Skeletal muscle satellite cell (primary cell): ENCODE measurements around the gene MICAL3.

Experiments
- H3K27me3 ChIP-seq: 2 replicates; pipeline ENCODE4 v1.7.0; 2013; ENCODE audit warnings: low read length; ENCODE audit not compliant: control insufficient read depth, insufficient read depth
- H3K36me3 ChIP-seq: 2 replicates; pipeline ENCODE4 v1.7.0; 2013; ENCODE audit warnings: mild to moderate bottlenecking, control low read depth, low read length; ENCODE audit not compliant: insufficient read depth
- H3K4me1 ChIP-seq: 2 replicates; pipeline ENCODE4 v1.7.0; 2013; ENCODE audit warnings: low read length; ENCODE audit not compliant: control insufficient read depth, insufficient read depth
- H3K4me2 ChIP-seq: 2 replicates; pipeline ENCODE4 v1.7.0; 2013; ENCODE audit warnings: mild to moderate bottlenecking, low read length
- H3K4me3 ChIP-seq: 2 replicates; pipeline ENCODE4 v1.7.0; 2013; ENCODE audit warnings: low read length
- H3K9ac ChIP-seq: 2 replicates; pipeline ENCODE4 v1.7.0; 2013; ENCODE audit warnings: mild to moderate bottlenecking, low read depth, low read length, moderate library complexity
- H3K9me3 ChIP-seq: replicated peaks from 2 replicates; pipeline ENCODE4 v1.7.0; 2013; ENCODE audit warnings: mild to moderate bottlenecking, control low read depth, low read length

MICAL3 gene

DNA sequence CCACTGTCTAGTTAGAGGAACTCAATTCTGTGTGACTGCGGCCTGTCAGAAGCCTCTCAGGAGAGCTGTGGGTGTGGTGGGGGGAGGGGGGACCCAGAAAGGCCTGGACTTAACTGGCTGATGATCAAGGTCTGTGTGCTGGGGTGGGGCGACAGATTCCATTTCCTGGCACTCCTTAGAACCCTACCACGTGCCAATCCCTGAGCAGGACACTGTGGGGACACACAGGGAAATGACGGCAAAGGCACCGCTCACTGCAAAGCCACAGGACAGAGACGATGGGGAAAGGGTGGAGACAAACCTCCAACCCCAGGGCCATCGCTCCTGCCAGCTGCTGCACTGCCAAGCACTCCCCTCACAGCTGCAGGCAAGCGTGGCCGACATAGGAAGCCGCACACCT is 191.7 kb downstream of the MICAL3 start:
- no peak overlapping the region for H3K9ac ChIP-seq
- no peak overlapping the region for H3K4me2 ChIP-seq
- H3K9me3 ChIP-seq, result no peaks in the 10 kb centered on the region
- peaks cover 2% of the 10 kb centered on the region for H3K4me1 ChIP-seq
- no peak overlapping the region for H3K4me3 ChIP-seq
- peaks cover 5% of the 10 kb centered on the region for H3K36me3 ChIP-seq
- no peaks in the 10 kb centered on the region for H3K27me3 ChIP-seq

DNA sequence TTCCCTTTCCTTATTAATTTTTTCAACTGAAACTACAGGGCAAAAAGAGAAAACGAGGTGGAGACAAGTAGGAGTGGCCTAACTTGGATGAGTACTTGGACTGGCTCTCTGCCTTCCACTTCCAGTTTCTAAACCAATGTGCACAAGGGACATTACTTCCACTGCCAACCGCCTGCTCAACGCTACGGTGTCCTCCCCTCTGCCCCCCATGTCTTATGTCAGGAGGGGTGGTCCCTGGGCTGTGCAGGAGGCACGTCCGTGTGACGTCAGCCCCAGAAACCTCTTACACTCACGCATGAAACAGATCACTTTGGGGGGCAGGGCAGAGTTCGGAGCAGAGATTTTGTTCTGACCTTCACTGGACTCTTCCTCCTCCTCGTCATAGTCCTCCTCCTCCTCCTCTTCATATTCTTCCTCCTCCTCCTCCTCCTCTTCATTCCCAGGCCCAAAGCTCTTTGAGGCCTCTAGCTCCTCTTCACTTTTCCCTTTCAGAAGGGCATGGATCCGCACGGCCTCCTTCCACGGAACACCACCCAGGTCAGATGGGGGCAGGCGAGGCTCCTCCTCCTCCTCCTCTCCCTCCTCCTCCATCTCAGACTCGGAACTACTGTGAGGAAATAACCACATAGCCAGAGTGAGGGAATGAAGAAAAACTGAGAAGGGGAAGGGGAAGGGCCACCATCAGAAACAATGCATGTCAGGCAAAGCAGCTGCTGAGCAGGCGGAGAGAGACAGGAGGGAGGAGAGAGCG is 192.7 kb downstream of the MICAL3 start:
- Histone ChIP-seq H3K27me3 (no peaks in the 10 kb centered on the region), H3K9me3 (no peaks in the 10 kb centered on the region), H3K4me2 (no peak overlapping the region), H3K9ac (no peak overlapping the region), H3K4me3 (no peak overlapping the region), H3K36me3 (peaks cover 6% of the 10 kb centered on the region), H3K4me1 (peaks cover 2% of the 10 kb centered on the region)

DNA sequence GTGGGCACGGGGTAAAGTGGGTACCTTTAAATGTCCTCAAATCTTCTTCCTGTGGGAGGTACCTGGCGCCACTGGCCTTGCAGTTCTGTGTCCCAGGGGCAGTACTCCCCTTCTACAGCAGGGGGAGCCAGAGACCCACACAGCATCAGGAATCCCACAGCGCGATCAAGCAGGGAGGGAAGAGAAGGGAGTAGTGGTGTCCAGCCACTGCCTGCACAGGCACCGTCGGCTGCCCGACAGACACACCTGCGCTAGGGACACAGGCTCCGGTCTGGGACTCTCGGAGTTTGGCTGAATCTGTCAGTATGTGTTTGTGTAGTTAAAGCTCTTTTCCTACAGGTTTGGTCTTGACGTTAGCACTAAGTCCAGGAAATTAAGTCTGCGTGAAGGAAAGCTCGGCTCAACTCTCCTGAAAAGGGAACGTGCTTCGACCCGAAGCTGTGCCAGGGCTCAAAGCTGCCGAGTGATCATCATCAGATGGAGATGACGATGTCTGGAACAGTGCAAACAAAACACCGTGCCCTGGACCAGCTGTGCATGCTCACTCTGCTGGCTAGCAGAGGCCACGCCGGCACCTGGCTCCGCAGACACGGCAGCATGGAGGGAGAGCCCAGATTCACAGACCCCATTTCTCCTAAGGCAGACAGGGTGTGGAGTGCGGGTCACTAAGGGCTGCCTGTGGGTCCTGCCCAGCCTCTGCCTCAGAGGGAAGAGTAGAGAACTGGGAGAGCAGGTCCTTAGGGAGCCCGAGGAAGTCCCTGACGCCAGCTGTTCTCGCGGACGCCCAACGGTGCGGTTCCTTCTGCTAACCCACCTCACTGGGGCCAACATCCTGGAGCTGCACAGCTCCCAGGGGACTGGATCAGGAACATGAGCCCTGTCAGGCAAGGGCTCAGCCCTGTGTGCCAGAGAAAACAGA is 194.1 kb downstream of the MICAL3 start:
- Histone ChIP-seq H3K4me2 (peak overlapping the region; percentile 16), H3K4me1 (peaks cover 2% of the 10 kb centered on the region), H3K9ac (no peak overlapping the region), H3K36me3 (peaks cover 7% of the 10 kb centered on the region), H3K4me3 (no peak overlapping the region), H3K27me3 (no peaks in the 10 kb centered on the region), H3K9me3 (no peaks in the 10 kb centered on the region)

DNA sequence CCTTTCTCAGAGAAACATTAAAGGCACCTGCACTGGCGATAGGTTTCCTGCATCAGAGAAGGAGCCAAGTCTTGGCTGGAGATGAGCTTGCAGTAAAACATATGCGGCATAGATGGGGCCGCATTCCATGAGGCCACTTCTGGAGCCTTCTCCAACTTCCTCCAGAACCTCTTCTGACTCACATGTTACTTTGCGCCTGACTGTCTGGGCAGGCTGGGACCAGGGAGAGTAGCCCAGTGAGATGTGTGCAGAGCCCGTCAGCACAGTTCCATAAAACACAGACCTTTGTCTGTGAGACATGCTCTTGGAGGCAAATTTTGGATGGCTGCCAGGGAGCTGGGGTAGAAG is 194.7 kb downstream of the MICAL3 start:
- Histone ChIP-seq H3K4me3 (no peak overlapping the region), H3K4me2 (no peak overlapping the region), H3K9me3 (no peaks in the 10 kb centered on the region), H3K9ac (no peak overlapping the region), H3K4me1 (peaks cover 2% of the 10 kb centered on the region), H3K36me3 (peaks cover 7% of the 10 kb centered on the region), H3K27me3 (no peaks in the 10 kb centered on the region)

DNA sequence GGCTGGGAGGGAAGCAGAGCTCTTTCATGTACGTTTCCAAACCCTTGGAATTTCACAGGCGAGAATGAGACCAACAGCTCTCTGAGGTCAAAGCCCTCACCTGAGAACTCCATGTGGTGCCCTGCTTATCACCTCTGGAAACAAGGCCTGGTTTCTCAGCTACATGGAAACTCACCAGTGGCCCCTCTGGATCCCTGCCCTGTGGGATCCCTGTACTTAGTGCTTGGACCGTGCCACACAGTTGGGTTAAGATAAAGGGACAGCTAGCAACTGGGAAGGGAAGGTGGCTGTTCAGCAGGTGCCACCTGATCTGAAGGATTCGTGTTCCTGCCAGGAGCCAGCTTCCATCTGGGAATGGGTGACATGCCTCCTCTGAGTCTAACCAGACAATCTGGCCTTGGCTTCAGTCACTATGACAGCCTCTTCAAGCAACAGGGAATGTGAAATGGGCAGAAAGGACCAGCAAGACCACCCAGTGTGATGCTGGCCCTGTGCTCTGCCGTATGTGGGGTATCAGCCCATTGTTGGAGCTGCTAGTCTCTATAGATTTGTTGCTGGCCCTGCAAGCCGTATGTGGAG is 195.8 kb downstream of the MICAL3 start:
- H3K4me2 ChIP-seq, result no peak overlapping the region
- H3K27me3 ChIP-seq, result no peaks in the 10 kb centered on the region
- peaks cover 7% of the 10 kb centered on the region for H3K36me3 ChIP-seq
- H3K4me3 ChIP-seq, result no peak overlapping the region
- no peaks in the 10 kb centered on the region for H3K9me3 ChIP-seq
- no peak overlapping the region for H3K9ac ChIP-seq
- H3K4me1 ChIP-seq, result peaks cover 2% of the 10 kb centered on the region

DNA sequence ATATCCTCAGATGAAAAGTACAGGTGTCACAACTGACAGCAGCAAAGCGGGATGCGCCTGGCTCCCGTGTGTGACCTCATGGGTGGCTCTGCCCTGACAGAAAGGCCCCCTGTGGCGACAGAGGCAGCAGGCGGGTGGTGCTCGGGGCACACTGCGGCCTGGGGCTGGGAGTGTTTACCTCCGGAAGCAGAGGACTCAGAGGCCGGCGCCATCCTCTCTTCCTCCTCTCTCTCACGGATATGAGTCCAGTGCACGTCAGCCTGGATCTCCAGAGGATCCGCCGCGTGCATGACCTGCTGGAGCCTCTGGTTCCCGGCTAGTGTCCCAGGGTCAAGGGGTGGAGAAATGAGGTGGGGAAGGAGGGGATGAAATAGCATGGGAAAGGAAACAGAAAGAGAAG is 196.9 kb downstream of the MICAL3 start:
- no peak overlapping the region for H3K4me2 ChIP-seq
- peaks cover 7% of the 10 kb centered on the region for H3K36me3 ChIP-seq
- peaks cover 2% of the 10 kb centered on the region for H3K4me1 ChIP-seq
- H3K27me3 ChIP-seq, result no peaks in the 10 kb centered on the region
- H3K9me3 ChIP-seq, result no peaks in the 10 kb centered on the region
- no peak overlapping the region for H3K9ac ChIP-seq
- no peak overlapping the region for H3K4me3 ChIP-seq

DNA sequence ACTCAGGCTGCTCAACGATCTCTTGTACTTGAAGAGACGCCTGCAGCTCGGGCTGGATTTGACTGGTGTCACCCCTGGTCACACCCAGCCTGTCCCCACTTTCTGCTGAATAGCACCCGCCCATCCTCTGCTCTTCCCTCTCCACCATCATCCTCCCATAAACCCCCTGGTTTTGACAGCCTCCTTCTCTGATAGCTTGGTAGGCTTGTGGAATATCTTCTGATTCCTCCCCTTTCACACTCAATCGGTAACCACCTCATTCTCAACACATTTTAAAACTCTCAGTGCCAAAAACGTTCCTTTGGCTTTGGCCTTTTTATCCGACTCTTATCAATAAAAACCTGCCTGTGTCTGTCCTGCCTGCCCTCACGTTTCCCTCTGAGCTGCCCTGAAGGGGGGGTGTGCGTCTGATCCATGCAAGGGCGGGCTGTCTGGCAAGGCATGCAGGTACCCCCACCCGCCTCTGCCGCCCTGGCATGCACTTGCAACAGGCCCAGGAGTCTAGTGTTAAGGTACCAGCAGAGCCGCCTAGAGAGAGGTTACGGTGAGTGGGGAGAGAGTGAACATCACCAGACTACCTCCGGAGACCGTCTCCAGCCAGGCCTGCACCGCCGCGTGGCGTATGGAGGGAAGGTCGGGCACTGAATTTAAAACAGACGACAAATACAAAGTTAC is 198.3 kb downstream of the MICAL3 start:
- Histone ChIP-seq H3K9ac (no peak overlapping the region), H3K9me3 (no peaks in the 10 kb centered on the region), H3K27me3 (no peaks in the 10 kb centered on the region), H3K4me3 (no peak overlapping the region), H3K4me1 (peaks cover 2% of the 10 kb centered on the region), H3K36me3 (peaks cover 15% of the 10 kb centered on the region), H3K4me2 (no peak overlapping the region)

DNA sequence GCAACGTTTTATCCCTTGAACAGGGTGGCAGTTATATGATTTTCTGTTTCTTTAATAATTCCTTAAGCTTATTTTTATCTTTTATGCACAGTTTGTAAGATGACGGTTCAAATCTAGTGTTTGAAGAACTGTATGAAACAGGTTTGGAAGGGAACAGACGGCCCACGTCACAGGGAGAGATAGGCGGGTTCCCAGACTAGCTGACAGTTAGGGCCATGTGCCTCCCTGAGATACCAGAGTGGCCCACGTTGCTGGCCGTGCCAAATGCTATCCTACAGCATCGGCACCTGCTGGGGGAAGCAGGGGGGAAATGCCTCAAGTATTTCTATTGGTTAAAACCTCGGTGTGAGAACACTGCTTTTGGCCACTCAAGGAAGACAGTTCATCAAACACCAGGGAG is 199.9 kb downstream of the MICAL3 start:
- Histone ChIP-seq H3K9me3 (no peaks in the 10 kb centered on the region), H3K9ac (no peak overlapping the region), H3K4me1 (no peaks in the 10 kb centered on the region), H3K4me2 (no peak overlapping the region), H3K4me3 (no peak overlapping the region), H3K27me3 (no peaks in the 10 kb centered on the region), H3K36me3 (peaks cover 15% of the 10 kb centered on the region)

DNA sequence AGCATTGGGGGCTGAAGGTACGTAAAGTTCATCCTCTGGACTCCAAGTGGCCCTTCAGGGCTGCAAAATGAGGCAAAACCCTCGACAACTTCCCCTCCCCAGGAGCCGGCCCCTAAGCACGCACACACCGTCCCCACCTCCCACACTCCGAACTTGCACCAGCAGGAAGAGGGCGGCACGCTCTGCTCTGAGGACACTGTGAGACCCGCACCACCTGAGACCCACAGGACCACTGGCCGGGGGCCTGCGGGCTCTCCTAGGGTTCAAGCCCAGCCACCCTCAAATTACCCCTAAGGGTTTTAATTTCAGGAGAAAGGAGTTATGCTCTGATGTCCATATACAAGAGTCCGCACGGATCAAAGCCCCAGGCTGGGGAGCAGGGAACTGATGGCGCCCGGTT is 200.4 kb downstream of the MICAL3 start:
- no peak overlapping the region for H3K4me2 ChIP-seq
- peaks cover 15% of the 10 kb centered on the region for H3K36me3 ChIP-seq
- H3K9ac ChIP-seq, result no peak overlapping the region
- H3K4me3 ChIP-seq, result no peak overlapping the region
- no peaks in the 10 kb centered on the region for H3K27me3 ChIP-seq
- H3K4me1 ChIP-seq, result no peaks in the 10 kb centered on the region
- H3K9me3 ChIP-seq, result no peaks in the 10 kb centered on the region

DNA sequence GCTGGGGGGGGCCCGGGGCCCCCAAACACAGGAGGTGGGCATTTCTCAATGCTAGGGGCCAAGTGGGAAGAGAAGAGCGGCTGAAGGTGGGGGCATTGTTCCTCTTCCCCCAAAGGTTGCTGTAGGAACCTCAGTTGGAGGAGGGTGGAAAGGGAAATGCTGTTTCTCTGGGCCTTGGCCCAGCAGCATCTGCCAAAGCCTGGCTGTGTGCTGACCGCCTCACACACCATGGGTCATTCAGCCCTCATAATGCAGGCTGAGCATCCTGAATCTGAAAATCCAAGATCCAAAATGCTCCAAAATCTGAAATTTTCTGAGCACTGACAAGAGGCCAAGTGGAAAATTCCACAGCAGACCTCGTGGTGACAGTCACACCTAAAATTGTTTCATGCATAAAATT is 201.1 kb downstream of the MICAL3 start:
- Histone ChIP-seq H3K4me1 (no peaks in the 10 kb centered on the region), H3K27me3 (no peaks in the 10 kb centered on the region), H3K4me3 (no peak overlapping the region), H3K36me3 (peaks cover 12% of the 10 kb centered on the region), H3K9ac (no peak overlapping the region), H3K4me2 (no peak overlapping the region), H3K9me3 (no peaks in the 10 kb centered on the region)

DNA sequence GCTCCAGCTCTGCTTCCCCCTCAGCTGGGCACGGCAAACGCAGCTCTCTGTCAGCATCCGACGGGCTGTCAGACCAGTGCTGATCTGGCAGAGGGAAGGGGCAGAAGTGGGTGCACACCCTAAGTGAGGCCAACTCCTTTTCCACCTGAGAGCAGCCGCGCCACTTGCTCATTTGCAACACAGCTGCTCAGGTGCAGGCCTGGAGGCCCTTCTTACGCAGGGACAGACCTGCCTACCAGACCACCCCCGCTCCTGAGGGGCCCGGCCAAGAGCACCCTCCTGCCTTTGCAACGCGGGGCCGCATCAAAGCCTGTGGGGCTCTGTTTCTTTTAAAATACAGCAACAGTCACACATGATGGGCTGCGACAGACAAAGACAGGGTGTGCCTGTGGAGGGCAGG is 202.3 kb downstream of the MICAL3 start:
- no peak overlapping the region for H3K4me3 ChIP-seq
- no peak overlapping the region for H3K4me2 ChIP-seq
- peaks cover 13% of the 10 kb centered on the region for H3K36me3 ChIP-seq
- no peak overlapping the region for H3K9ac ChIP-seq
- no peaks in the 10 kb centered on the region for H3K9me3 ChIP-seq
- no peaks in the 10 kb centered on the region for H3K27me3 ChIP-seq
- no peaks in the 10 kb centered on the region for H3K4me1 ChIP-seq
